Measurements from ENCODE around the gene CORO2B.
"Not testable (repeated sequence)": the region's sequence is repeated elsewhere in the genome, so short reads cannot be mapped to it uniquely, and the experiment has no call there.

CORO2B gene

DNA sequence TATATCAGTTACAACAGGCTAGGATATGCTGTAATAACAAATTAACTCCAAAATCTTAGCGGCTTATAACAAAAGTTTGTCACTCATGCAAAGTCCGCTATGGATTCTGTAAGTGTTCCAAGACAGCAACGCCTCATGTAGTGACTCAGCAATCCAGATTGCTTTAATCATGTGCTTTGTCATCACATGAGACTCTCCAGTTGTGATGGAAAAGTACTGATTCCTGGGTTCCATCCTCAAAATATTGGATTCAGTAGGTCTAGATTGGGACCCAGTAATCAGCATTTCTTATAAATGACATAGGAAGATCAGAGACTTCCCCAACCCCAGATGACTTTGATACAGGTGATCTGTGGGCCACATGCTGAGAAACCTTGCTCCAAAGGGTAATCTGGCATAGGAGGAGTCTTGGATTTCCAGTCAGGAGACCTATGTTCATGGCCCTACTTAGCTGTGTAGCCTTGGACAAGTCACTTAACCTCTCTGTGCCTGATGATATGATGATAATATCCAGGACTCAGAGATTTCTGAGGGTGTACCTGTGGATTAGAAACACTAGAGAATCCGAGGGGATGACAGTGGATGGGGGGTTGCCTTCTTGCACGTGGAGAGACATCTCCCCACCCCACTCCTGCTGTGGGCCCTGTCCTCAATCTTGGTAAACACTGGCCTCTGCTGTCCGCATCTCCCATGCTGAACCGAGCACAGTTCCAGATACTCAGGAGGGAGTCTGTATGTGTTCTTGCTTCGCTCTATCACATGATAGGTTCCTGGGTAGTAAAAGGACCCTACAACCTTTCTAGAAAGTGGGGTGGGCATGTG lies 65.5 kb downstream of the CORO2B start:
- no peak for DNase-seq (ENCODE audit: low read depth in 2 of 2)

DNA sequence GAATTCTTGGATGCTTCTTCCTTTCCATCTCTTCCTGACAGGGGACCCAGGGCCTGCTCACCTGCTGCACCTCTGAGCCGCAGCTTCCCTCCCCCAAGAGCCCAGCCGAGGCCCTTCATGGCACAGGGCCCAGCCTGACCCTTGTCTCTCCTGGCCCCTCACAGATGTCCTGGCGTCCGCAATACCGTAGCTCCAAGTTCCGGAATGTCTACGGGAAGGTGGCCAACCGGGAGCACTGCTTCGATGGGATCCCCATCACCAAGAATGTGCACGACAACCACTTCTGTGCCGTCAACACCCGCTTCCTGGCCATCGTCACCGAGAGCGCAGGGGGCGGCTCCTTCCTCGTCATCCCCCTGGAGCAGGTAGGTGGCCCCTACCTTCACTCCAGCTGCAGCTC lies 66.2 kb downstream of the CORO2B start:
- no peak for DNase-seq (ENCODE audit: low read depth in 2 of 2)

DNA sequence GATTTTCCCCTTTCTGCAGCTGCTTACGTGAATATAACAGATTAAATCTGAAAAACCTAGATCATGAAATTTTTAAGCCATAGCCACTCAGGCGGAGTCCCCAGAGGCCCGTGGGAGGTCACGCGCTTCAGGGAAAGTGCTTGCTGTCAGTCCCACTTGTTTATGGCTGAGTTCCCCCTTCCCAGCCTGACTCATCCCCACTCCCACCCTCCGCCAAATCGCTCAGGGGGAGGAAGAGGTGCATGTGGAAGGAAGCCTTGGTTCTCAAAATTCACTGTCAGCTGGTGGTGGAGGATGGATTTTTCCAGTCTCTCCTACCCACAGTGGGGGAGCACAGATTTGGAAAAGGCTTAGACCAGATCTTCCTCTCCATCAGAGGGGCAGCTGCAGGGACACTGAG lies 67.4 kb downstream of the CORO2B start:
- no peak for DNase-seq (ENCODE audit: low read depth in 2 of 2)

DNA sequence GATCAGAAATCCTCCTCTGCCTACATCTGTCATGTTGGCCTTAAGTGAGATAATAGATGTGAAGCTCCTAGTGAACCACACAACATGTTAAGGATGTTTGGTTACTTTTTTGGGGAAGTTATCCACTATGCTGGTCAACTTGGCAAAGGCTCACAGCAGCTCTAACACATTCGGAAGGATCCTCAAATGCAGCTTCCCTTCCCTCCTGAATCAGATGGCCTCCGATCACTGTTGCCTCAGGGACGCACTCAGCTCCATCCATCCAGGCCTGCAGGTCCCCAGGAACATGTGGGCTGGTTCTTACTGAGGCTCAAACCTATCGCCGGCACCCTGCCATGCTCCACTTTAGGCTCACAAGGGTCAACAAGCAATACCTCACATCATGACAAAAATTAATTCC lies 67.9 kb downstream of the CORO2B start:
- DNase-seq (ENCODE audit: low read depth in 2 of 2): no peak

DNA sequence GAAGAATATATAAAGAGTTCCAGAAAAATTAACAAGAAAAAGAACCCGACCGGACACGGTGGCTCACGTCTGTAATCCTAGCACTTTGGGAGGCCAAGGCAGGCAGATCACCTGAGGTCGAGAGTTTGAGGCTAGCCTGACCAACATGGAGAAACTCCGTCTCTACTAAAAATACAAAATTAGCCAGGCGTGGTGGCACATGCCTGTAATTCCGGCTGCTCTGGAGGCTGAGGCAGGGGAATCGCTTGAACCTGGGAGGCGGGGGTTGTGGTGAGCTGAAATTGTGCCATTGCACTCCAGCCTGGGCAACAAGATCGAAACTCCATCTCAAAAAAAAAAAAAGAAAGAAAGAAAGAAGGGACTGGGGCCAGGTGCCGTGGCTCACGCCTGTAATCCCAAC lies 68.6 kb downstream of the CORO2B start:
- not testable (repeated sequence) for DNase-seq (ENCODE audit: low read depth in 2 of 2)

DNA sequence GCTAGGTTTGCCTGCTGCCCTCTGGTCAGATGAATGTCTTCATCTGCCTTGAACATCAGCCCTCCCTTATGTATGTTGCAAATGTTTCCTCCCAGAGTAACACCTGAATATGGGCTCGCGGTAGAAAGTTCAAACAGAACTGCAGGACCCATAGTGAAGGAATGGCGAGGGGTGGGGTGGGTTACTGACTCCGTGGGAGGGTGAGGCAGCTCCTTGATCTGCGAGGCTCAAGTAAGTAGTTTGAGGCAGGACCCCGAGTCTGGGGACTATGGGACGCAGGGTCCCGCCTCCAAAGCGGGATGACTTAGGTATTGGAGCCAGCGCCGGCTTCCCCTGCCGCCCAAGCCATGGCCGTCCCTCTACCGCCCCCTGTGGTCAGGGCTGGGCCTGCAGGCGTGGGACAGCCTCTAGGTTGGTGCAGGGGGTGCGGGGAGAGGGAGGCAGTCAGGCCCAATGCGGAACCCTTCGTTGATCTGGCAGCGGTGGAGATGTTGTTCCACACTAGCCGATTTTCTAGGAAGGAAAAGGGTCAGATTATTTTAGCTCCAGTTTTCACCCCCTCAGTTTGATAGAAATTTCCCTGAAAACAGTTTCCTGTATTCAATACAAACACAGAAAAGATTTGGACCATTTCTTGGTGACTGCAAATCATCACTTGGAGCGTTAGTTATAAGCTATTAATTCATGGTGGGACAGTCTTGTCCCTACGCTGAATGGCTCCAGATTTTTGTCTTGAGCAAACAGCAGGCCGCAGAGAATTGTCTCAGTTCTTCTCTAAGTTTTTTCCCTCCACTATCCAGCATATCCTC lies 72.3 kb downstream of the CORO2B start:
- peak in 1 of 2 donors; percentile 17 for DNase-seq (ENCODE audit: low read depth in 2 of 2)

DNA sequence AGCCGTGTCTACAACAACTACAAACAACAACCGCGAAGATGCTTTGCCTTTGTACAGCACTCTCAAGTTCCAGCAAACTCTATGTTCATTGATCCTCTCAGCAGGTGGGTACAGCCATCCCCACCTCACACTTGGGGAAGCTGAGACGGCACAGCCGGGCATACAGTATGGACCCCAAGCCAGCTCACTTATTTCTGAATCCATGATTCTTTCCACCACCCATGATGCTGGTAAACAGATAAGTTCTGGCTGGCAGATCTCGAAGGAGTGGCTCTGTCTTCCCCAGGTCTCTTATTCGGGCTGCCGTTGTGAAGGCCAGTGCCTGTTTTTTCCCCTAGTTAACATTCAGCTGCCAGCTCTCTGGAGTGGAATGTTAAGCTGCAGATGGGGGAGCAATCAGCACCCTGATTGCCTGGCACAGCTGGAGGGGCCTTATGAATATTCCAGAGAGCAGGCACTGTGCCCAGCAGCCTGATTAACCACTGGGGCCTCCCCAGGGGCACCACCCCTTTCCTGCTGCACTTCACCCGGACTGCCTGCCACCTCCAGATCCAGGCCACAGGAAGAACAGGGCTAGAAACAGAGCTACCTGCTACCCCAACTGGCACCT lies 73.2 kb downstream of the CORO2B start:
- DNase-seq (ENCODE audit: low read depth in 2 of 2): no peak

DNA sequence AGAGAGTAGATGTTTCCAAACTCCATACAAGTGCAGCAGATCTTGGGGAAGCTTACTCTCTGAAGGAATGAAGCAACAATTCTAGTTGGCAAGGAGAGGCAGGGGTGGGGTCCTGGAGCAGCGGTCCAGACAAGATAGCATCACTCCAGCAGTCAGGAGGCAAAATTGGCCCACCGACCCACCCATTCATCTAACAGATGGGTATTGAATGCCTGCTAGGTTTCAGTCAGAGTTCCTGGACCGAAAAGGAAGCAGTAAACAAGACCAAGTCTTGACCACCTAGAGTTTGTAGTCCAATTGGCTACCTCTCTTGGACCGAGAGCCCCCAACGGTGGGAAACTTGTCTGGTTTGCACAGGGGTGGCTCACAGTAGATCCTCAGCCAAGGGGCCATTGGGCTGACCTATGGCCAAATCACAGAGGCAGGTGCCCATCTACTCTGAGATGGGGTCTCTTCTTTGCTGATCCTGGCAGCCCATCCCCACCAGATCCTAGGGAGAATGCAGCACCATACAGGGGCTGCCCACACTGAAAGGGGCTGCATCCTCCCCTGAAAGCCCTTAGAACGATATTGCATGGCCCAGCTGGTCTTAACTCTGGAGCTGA lies 74.3 kb downstream of the CORO2B start:
- DNase-seq (ENCODE audit: low read depth in 2 of 2): no peak

DNA sequence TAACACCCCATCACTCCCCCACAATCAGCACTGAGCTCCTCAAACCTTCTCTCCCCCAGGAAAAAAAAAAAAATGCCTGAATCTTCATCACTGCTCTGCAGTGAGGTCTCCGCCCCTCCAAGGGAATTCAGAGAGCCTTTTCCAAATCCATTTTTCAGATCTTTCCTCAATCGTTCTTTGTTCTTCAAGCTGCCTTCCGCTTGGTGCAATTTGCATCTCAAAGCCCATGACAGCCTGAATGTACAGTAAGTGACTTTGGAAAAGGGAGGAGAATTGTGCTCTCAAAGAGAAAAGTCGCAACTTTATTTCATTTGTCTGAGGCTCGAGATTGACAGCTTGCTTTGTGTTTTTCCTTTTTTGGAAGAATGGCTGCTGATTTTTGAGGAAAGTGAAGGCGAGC lies 75.0 kb downstream of the CORO2B start:
- DNase-seq (ENCODE audit: low read depth in 2 of 2): no peak

DNA sequence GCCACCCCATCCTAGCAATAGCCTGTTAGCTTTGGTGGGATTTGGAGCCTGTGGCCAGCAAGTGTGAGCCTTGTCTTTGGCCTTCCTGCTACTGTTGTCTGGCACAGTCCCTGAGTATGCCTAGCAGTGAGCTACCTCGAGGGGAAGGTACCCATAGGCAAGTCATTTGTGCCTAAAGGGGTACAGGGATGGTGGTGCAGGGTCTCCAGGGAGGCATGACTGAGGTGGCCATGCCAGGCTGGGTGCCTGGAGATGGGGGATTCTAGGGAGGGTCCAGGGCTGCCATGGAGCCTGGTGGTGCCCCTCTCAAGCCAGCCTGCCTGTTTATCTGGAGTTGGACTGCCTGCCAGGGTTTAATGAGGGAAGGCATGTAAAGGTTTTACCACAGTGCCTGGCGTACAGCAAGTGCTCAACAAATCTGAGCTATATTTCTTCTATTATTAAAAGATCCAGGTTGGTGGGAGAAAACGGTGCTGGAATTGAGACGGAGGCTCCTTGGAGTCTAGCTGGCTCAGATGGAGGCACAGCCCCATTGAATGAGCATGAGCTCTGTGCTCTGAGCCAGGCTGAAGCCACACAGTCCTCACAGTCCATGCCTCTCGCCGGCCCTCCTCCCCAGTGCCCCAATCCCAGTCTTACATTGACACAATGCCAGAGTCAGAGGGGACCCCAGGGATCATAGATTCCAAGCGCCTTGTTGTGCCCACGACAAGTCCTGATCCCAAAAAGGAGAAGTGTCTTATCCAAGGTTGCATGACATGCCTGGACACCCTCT lies 76.2 kb downstream of the CORO2B start:
- DNase-seq (ENCODE audit: low read depth in 2 of 2): no peak

DNA sequence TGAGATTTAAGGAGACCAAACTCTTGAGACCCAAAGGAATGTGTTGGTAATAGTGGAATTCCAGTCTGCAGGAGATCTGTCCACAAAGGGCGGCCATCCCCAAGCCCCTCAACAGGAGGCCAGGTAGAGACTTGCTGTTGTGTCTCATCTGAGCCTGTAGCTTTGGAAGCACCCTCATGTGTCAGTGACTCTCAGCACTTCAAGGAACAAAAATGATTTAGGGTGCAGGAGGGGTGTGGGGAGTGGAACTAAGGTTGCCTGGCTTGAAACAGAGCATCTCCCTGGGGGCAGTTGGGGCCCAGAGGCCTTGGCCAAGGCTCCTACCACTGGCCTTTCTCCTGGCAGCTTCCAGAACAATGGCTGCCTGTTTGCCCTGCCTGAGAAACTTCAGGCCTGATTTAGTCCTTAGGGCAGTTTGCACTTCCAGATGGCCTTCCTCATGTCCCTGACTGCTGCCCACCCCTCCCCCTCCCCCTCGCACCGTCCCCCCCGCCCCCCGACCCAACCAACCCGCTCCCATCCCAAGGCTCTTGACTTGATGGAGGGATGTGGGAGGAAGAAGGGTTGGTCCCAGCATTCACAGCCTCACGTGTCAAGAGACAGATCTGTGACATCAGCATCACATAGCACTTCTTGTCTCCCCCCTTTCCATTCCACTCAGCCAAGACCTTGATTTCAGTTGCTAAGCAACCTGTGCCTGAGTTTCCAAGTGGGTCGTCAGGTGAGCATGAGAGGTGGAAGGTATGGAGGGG lies 77.1 kb downstream of the CORO2B start:
- DNase-seq (ENCODE audit: low read depth in 2 of 2): no peak

DNA sequence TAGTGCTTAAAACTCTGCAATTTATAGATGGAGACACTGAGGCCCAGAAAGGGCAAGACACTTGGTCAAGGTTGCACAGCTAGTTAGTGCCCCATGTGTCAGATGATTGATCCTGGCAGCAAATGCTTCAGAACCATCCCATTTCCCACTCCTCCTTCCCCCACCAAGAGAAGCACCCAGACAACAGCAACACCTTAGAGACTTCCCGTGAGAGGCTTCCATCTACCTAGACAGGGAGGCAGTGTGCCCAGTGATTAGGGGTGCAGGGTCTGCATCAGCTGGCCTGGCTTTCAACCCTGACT lies 77.6 kb downstream of the CORO2B start:
- no peak for DNase-seq (ENCODE audit: low read depth in 2 of 2)

DNA sequence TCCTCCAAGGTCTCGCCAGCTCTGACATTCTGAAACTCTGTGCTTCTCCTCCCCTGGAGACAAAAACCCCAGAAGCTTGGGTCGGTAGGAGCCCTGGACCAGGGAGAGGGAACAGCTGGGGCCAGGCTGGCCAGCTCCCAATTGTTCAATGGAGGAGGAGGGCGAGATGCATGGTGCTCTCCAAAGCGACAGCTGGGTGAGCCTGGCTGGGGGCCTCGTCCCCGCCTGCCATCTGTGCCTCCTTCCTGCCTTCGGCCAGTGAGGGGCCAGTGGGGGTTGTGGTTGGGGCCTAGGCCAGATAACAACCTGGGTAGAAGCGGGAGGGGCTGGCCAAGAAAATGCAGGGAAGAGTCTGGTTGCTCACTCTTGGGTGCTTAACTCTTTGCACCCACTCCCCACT lies 79.4 kb downstream of the CORO2B start:
- DNase-seq (ENCODE audit: low read depth in 2 of 2): no peak

DNA sequence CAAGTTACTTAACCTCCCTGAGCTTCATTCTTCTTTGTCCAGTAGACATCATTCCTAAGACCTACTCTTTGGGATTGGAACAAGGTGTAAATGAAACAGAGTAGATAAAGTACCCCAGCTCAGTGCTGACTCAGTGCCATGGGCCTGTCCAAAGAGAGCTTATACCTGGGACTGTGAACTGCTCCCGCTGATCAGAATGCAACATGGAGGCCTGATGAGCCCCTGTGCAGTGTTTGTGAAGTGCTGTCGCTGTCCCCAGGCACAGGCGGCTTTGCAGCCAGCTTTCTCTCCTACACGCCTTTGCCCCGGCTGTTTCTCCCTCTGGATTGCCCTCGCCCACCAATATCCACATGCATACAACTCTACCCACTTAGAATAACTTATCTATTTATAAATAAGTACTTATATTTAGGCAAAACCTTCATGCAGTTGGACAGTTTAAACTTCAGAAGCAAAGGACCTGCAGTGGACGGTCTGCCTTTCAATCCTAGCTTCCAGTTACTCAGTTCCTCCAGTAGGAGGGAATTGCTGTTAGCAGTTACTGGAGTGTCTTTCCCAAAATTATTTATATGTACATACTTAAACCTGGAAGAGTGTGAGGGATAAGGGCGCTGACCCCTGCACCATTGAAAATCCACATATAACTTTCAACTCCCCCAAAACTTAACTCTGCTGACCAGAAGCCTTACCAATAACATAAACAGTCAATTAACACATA lies 80.0 kb downstream of the CORO2B start:
- DNase-seq (ENCODE audit: low read depth in 2 of 2): no peak

DNA sequence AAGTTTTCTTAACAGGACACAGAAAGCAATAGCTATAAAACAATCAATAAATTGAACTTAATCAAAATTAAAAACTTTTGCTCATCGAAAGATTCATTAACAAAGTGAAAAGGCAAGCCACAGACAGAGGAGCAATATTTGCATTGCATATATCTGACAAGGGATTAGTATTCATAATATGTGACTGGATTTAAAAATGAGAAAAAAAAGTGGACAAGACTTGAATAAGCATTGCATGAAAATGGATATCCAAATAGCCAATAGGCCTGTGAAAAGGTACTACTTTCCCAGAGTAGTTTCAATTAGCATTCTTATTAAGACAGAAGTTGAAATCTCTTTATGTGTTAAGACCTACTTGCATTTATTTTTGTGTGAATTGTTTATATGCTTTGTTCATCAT lies 84.7 kb downstream of the CORO2B start:
- no peak for DNase-seq (ENCODE audit: low read depth in 2 of 2)

DNA sequence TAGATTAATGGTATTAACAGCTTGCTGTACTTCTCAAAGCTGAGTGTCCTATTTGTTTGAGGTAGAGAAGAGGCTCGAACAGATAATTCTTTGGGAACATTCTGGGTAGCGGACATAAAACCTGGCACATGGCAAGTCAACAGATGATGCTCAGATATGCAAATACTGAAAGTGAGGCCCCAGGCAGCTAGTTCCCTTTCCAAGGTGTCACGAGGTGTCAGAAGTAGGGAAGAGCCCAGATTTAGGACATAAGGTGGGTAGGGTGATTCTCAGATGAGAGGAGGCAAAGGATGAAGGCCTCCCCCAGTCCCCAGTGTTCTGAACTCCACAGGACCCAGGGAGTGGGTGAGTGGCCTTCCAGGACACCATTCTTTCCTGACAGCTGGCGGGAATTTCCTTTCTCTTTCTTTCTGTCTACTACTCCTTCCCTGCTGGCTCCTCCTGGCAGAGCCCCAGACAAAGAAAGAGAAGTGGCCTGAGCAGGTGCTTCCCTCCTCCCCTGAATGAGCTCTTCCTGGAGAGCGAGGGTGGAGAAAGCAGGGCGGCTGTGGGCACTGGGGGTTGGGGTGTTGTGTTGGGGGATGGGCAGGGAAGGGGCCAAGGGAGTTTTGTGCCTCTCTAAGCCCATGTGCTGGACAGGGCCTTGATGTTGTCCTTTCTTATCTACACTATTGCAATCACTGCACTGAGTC lies 87.5 kb downstream of the CORO2B start:
- no peak for DNase-seq (ENCODE audit: low read depth in 2 of 2)

DNA sequence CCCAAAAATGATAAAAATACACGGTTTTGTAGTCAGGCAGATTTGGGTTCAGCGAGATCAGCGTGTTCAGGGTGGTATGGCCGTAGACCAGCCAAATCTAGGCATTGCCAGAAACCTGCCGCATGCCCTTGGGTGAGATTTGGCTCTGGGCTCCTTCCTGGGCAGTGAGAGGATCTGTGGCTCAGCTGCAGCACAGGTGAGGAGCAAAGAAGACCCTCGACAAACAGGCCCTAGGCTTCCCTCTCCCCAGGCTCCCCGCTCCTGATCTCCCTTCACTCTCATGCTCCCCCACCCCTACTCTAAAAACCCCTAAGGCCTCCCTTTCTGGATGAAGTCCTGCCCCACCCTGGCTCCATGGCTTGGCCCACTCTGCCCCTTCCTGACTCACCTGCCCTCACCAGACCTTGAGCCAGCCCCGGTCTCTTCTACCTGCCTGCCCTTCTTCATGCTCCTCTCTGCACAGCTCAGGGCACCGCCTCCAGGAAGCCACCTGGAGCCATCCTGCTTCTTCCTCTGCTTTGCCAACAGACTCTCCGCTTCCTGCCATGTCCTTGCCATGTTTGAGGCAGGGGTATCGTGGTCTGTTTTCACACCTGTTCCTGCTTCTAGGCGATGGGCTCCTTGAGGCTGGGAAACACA lies 88.1 kb downstream of the CORO2B start:
- DNase-seq (ENCODE audit: low read depth in 2 of 2): no peak

DNA sequence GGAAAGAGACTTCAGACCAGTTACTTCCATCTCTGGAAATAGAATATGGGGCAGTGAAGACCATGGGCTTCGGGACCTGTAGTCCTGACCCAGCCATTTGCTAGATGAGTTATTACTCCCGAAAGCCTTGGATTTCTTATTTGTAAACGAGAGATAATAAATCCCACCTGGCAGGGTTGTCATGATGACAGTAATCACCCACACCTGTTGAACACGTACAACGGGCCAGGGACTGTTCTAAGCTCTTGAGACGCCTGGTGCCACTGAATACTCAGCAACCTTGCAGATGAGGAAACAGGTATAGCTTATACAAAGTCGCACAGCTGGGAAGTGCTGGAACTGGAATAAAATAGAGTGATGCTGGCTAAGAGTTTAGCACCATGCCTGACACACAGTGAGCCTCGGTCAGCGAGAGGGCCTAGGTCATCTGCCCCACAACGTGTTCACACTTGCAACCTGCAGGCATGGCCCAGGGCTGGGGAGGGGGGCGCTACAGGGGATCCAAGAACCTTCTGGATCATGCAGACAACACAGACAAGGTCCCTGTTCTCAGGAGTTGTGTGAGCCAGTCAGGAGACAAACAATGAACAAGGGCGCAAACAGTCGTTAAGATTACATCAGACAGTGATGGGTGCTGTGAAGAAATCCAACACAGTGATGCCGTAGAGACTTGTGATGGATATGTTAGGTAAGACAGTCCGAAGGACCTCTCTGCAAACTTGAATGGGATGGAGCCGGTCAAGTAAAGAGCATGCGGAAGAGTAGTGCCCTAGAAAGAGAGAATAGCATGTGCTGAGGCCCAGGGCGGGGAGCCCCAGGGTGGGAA lies 89.2 kb downstream of the CORO2B start:
- DNase-seq (ENCODE audit: low read depth in 2 of 2): no peak
